Nephron progenitor cell (in vitro differentiated cells): ENCODE measurements around the gene CD33.

Source experiments
- DNase-seq: peaks from one replicate; pipeline ENCODE4 v3.0.0; 2021
- H3K27ac Mint-ChIP-seq: 2 replicates; pipeline ENCODE4 v1.8.0; 2021; ENCODE audit warnings: mild to moderate bottlenecking, moderate library complexity, mixed read lengths
- H3K27me3 Mint-ChIP-seq: 2 replicates; pipeline ENCODE4 v1.8.0; 2021; ENCODE audit warnings: mild to moderate bottlenecking, low read depth, mixed read lengths; ENCODE audit not compliant: poor library complexity
- H3K36me3 Mint-ChIP-seq: 2 replicates; pipeline ENCODE4 v1.8.0; 2021; ENCODE audit warnings: low read depth, mixed read lengths
- H3K4me1 Mint-ChIP-seq: 2 replicates; pipeline ENCODE4 v1.8.0; 2021; ENCODE audit warnings: mixed read lengths
- H3K4me3 Mint-ChIP-seq: 2 replicates; pipeline ENCODE4 v1.8.0; 2021; ENCODE audit warnings: mild to moderate bottlenecking, moderate library complexity, mixed read lengths
- H3K9me3 Mint-ChIP-seq: 2 replicates; pipeline ENCODE4 v1.8.0; 2021; ENCODE audit warnings: mild to moderate bottlenecking, moderate library complexity, mixed read lengths
- TF ChIP-seq, protein P1 (sequence below): fragments of 200-600 bp; sonication (generic); IDR thresholded peaks from 2 replicates; pipeline ENCODE4 v1.5.0; 2021; ENCODE audit warnings: antibody characterized with exemption

Gene CD33

DNA sequence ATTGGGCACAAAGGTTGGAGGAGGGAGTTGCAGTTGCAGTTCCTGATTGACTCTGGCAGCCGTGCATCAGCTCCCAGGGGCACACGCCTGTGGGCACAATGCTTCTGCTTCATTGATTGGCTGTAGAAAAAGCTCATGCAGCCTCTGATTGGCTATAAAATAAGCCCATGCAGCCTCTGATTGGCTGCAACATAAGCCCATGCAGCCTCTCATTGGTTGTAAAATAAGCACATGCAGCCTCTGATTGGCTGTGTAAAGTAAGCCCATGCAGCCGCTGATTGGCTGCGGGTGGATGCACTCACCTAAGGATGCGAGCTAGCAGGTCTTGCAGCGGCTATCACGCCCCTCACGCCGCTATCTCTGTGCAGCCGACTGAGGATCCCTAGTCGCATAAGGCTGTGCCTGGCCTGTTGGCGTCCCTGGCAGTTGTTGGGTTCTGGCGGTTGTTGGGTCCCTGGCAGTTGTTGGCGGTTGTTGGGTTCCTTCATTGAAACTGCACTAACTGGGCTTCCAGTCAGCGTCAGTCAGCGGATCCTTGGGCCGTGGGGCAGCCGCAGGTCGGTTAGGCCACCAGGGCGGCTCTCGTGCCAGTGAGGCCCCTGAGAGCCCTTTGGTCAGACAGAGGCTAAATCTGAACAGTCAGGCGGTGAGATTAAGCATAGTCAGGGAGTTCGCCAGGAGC is 26.0 kb downstream of the CD33 start, which contains the start of gene SIGLECL1:
Gene SIGLECL1, plus strand, starts transcription at position 295 of the 682 bp plus-strand sequence. CDS start 12,993 bp downstream, outside the sequence.
- no peak for DNase-seq
- H3K4me1 Mint-ChIP-seq = no peaks in the 10 kb centered on the region
- peaks cover 19% of the 10 kb centered on the region for H3K9me3 Mint-ChIP-seq
- H3K27ac Mint-ChIP-seq = peak within 1 kb of the TSS; percentile 66
- no peak within 1 kb of the TSS for H3K4me3 Mint-ChIP-seq
- H3K27me3 Mint-ChIP-seq = peaks cover 17% of the 10 kb centered on the region
- H3K36me3 Mint-ChIP-seq = no peaks in the 10 kb centered on the region
- TF ChIP-seq, protein P1, sequence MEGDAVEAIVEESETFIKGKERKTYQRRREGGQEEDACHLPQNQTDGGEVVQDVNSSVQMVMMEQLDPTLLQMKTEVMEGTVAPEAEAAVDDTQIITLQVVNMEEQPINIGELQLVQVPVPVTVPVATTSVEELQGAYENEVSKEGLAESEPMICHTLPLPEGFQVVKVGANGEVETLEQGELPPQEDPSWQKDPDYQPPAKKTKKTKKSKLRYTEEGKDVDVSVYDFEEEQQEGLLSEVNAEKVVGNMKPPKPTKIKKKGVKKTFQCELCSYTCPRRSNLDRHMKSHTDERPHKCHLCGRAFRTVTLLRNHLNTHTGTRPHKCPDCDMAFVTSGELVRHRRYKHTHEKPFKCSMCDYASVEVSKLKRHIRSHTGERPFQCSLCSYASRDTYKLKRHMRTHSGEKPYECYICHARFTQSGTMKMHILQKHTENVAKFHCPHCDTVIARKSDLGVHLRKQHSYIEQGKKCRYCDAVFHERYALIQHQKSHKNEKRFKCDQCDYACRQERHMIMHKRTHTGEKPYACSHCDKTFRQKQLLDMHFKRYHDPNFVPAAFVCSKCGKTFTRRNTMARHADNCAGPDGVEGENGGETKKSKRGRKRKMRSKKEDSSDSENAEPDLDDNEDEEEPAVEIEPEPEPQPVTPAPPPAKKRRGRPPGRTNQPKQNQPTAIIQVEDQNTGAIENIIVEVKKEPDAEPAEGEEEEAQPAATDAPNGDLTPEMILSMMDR = no peak

DNA sequence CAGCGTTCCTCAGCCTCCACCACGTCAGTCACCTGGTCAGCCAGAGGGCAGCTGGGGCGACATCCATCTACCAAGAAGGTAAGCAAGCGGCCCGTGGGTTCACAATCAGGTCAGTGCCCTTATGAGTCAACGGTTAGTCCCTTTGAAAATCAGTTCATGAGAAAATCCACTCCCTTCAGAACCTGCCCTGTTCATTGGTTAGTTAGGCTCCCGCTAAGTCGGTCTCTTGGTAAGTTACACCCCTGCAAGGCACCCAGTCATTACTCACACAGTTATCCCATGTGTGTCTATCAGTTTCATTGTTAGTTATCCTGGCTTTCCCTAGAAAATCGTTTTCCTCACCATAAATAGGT is 26.6 kb downstream of the CD33 start:
- H3K36me3 Mint-ChIP-seq = no peaks in the 10 kb centered on the region
- H3K9me3 Mint-ChIP-seq = peaks cover 19% of the 10 kb centered on the region
- no peak overlapping the region for H3K27ac Mint-ChIP-seq
- H3K4me3 Mint-ChIP-seq = no peak overlapping the region
- no peak for DNase-seq
- H3K4me1 Mint-ChIP-seq = no peaks in the 10 kb centered on the region
- peaks cover 17% of the 10 kb centered on the region for H3K27me3 Mint-ChIP-seq
- TF ChIP-seq, protein P1 = no peak

DNA sequence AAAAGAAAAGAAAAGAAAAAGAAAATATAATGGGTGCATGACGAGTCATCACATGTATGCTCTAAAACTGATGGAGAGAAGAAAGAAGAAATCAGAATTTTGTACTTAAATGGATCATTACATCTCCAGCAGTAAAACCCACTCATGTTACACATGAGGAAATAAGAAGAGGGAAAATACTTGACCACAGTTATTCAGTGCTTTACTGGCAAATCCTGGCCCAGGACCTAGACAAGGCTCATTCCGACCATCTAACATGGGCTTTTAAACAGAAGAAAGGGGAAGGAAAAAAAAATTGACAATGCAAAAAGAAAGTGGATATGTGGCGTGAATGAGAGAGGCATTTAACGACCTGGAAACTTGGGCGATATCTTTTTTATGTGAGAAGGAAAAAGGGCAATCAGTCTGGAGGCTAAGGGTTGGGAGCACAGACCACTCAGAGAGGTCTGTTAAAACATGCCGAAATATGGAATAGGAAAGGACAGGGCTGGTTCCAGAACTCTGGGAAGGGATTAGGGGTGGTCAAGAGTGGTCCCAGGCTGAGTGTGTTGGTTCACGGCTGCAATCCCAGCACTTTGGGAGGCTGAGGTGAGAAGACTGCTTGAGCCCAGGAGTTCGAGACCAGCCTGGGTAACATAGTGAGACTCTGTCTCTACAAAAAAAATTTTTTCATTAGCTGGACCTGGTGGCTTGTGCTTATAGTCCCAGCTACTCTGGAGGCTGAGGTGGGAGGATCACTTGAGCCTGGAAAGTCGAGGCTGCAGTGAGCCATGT is 27.6 kb downstream of the CD33 start:
- no peak overlapping the region for H3K27ac Mint-ChIP-seq
- TF ChIP-seq, protein P1 = no peak
- no peak overlapping the region for H3K4me3 Mint-ChIP-seq
- peaks cover 13% of the 10 kb centered on the region for H3K9me3 Mint-ChIP-seq
- H3K4me1 Mint-ChIP-seq = peaks cover 4% of the 10 kb centered on the region
- no peak for DNase-seq
- peaks cover 17% of the 10 kb centered on the region for H3K27me3 Mint-ChIP-seq
- no peaks in the 10 kb centered on the region for H3K36me3 Mint-ChIP-seq

DNA sequence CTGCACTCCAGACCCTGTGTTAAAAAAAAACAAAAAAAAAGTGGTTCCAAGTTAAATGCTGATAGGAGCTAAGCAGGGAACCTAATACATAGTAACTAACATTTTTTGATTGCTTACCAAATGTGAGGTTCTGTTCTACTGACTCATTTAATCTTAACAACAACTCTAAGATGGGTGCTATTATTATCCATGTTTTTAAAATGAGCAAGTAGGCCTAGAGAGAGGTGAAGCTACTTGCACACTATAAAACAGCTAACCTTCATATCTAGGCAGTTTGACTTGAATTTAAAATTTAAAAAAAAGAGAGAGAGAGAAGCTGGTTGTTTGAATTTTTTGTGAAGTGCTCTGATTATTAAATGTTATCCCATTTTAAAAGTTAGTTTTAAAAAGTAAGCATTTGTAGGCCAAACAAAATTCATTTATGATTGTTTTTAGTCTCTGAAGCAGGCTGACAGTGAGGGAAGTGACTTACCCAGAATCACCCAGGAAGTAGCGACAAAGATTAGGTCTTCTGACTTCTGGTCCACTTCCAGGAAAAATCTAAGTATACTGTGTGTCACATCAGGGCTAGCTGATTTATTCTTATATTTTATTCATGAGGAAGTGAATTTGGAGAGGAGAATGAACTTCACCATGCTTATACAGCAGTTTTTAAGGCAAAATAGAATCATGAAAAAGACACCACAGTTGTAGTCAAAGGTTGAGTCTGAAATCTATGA is 28.4 kb downstream of the CD33 start:
- H3K4me1 Mint-ChIP-seq = peaks cover 5% of the 10 kb centered on the region

DNA sequence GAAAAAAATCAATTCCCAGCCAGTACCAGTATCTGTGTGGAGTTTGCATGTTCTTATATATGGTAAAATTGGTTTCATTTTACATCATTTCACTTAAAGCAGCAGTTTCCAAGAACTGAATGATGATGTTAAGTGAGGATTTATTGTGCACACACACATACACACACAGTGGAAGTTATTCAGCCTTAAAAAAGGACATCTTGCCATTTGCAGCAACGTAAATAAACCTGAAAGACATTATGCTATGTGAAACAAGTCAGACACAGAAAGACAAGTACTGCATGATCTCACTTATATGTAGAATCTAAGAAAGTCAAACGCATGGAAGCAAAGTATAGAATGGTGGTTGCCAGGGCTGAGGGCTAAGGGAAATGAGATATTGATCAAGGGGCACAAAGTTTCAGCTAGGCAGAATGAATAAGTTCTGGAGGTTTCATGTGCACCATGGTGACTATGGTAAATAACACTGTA is 31.3 kb downstream of the CD33 start:
- Mint-ChIP-seq H3K27me3 (peaks cover 23% of the 10 kb centered on the region), H3K4me1 (peaks cover 5% of the 10 kb centered on the region), H3K9me3 (peaks cover 9% of the 10 kb centered on the region), H3K36me3 (no peaks in the 10 kb centered on the region), H3K27ac (no peak overlapping the region), H3K4me3 (no peak overlapping the region)
- no peak for DNase-seq
- TF ChIP-seq, protein P1 = no peak

More for the DNA sequence above, 28.4 kb downstream of the CD33 start:
- Mint-ChIP-seq H3K9me3 (peaks cover 13% of the 10 kb centered on the region), H3K27ac (no peak overlapping the region), H3K4me3 (no peak overlapping the region), H3K36me3 (no peaks in the 10 kb centered on the region), H3K27me3 (peaks cover 15% of the 10 kb centered on the region)
- TF ChIP-seq, protein P1 = no peak
- DNase-seq = no peak
